Fibroblast of mammary gland (primary cell): Measurements from ENCODE around the gene OR5AU1.

Source experiments
- DNase-seq: peaks from one replicate; pipeline ENCODE4 v3.0.0-alpha.2; 2010; ENCODE audit warnings: low read depth
- H3K4me3 ChIP-seq: 2 replicates; pipeline ENCODE4 v1.5.1; 2011; ENCODE audit warnings: low read depth, mild to moderate bottlenecking, low read length, moderate library complexity; ENCODE audit not compliant: control insufficient read depth
- TF ChIP-seq, protein P1 (sequence below): conservative IDR thresholded peaks from 2 replicates; pipeline ENCODE4 v1.5.1; 2011; ENCODE audit warnings: low read depth, low read length, inconsistent platforms; ENCODE audit not compliant: control insufficient read depth, insufficient read depth

Gene OR5AU1

DNA sequence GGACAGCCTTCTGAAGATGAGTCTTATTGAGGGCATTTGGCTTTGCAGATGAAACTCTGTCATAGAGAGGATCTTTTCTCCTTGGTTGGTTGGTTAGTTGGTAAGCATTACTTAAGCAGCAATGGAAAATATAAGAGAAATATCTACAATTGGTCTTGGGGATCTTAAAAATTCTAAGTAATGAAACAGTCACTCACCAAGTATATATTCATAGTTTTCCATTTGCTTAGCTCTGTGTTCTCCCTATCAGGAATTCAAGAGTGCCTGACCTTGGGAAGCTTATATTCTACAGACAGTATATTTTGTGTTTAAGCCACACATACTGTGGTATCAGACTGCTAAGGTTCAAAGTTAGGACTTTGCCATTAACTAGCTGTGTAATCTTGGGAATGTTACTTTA, at the start of gene OR5AU1:
TSS of gene OR5AU1 (minus strand) at position 101 of the 400 bp plus-strand sequence. CDS start 191 bp downstream, outside the sequence.
- H3K4me3 ChIP-seq, result no peak within 1 kb of the TSS
- no peak for DNase-seq
- TF ChIP-seq, protein P1, sequence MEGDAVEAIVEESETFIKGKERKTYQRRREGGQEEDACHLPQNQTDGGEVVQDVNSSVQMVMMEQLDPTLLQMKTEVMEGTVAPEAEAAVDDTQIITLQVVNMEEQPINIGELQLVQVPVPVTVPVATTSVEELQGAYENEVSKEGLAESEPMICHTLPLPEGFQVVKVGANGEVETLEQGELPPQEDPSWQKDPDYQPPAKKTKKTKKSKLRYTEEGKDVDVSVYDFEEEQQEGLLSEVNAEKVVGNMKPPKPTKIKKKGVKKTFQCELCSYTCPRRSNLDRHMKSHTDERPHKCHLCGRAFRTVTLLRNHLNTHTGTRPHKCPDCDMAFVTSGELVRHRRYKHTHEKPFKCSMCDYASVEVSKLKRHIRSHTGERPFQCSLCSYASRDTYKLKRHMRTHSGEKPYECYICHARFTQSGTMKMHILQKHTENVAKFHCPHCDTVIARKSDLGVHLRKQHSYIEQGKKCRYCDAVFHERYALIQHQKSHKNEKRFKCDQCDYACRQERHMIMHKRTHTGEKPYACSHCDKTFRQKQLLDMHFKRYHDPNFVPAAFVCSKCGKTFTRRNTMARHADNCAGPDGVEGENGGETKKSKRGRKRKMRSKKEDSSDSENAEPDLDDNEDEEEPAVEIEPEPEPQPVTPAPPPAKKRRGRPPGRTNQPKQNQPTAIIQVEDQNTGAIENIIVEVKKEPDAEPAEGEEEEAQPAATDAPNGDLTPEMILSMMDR, result no peak

DNA sequence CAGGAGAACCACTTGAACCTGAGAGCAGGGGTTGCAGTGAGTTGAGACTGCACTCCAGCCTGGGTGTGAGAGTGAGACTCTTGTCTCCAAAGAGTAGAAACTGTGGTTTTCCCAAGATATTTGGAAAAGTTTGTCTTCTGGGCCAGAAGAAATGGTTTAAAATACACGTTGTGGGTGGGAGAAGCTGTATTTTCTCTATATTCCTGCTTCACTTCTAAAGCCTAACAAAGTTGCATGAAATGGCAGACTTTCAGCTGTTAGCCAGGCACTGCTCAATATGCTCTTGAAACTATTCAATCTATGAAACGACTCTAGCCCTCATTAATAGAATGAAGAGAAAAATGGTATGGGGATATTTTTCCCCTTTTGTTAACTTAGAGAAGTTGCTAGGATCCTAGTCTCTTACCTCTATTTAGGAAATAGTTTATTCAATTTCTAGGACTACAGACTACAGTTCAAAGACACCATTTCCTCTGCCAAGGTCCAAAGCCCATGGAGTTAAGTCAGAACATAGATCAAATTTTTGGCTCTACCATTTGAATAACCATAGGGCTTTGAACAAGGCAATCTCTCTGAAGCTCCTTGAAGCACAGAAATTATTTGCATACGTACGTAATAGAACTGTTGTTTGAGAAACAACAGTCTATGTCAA, 49.3 kb upstream of the OR5AU1 start:
- no peak for DNase-seq
- TF ChIP-seq, protein P1, result no peak
- no peak overlapping the region for H3K4me3 ChIP-seq

DNA sequence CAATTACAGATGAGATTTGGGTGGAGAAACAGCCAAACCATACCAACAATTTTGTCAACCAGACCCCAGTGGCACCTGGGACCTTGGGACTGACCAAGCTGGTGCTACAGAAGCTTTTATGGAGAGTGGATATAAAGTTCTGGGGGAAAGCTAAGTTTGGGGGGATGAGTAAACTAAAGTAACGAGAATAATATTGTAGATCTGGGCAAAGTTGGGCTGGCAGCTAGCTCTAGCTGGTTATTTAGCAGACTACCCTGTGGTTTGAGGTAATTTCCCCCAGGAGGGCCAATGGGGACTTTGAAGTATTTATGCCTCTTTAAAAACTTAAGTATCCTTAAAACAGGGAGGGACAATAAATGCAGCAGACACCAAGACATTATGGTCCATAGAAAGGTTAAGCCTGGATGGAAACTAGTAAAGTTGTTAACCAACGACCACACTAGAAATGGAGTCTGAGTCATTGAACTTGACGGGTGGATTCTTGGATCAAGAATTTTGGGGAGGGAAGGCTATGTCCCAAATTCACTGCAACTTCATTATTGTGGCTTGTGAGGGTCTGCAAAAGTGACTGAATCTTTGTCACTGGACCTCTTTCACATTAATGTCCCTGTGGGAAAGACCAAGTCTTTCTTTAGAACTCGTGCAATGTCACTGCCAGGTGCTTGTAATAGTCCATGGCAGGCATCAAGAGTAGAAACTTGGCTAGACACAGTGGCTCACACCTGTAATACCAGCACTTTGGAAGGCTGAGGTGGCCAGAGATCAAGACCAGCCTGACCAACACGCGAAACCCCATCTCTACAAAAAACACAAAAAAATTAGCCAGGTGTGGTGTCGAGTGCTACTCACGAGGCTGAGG, 48.5 kb upstream of the OR5AU1 start:
- DNase-seq, result no peak
- no peak overlapping the region for H3K4me3 ChIP-seq
- TF ChIP-seq, protein P1, result no peak

DNA sequence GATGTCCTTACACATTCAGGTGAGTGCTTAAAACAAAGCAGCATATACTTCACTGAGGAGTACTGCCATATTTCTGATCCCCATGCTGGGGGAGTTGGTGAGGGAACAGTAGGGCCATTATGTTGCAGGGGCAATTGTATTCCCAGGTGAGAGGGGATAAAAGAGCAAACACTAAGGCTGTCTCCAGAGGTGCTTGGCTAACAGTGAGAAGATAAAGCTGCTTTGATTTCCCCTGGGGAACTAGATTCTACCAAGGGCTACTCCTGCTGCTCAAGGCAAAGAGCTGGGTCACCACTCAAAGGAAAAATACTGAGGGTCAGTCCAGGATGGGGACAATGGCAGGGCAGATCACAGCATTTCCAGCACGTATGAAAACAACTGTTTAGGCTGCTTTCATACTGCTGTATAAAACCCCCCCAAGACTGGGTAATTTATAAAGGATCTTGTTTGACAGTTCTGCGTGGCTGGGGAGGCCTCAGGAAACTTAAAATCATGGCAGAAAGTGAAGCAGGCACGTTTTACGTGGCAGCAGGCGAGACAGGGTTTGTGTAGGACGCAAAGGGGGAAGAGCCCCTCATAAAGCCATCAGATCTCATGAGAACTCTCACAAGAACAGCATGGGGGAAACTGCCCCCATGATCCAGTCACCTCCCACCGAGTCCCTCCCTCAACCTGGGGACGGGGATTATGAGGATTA, 47.8 kb upstream of the OR5AU1 start:
- H3K4me3 ChIP-seq, result no peak overlapping the region
- TF ChIP-seq, protein P1, result no peak
- DNase-seq, result no peak

DNA sequence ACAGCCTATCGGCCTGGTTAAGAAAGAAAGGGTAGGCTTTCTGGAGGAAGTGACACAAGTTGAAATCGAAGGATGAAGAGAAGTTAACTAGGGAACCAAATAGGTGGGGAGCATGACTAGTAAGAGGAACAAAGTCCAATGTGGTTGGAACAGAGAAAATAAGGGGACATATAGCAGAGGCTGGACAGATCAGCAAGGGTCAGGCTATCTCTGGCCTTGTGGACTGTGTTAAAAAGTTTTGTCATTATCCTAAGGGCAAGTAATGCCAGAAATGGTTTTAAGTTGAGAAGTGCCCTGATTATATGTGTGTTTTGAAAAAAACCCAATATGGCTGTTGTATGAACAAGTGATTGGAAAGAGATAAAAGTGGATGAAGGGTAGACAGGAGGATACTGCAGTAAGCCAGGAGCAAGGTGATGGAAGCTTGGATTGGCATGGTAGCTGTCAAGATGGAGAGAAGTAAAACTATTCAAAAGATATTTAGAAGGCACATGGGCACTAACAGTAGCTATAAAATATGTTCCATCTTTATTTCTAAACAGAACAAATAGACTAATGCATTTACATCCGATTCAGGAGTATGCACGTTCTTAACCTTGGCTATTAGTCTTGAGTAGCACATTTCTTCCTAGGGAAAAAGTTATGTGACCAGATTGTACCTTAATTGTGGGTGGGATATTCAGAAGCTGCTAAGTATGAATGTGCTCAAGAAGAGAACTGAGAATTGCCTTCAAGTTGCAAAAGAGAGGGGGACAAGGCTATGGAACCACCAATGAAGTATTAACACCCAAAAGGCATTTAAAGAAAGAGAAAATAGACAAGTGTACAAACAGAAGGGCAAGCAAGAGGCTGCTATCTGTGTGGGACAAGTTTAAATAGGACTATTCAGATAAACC, 46.8 kb upstream of the OR5AU1 start:
- no peak for DNase-seq
- H3K4me3 ChIP-seq, result no peak overlapping the region
- TF ChIP-seq, protein P1, result no peak
